Measurements from ENCODE around the gene ESR1.

Gene ESR1

DNA sequence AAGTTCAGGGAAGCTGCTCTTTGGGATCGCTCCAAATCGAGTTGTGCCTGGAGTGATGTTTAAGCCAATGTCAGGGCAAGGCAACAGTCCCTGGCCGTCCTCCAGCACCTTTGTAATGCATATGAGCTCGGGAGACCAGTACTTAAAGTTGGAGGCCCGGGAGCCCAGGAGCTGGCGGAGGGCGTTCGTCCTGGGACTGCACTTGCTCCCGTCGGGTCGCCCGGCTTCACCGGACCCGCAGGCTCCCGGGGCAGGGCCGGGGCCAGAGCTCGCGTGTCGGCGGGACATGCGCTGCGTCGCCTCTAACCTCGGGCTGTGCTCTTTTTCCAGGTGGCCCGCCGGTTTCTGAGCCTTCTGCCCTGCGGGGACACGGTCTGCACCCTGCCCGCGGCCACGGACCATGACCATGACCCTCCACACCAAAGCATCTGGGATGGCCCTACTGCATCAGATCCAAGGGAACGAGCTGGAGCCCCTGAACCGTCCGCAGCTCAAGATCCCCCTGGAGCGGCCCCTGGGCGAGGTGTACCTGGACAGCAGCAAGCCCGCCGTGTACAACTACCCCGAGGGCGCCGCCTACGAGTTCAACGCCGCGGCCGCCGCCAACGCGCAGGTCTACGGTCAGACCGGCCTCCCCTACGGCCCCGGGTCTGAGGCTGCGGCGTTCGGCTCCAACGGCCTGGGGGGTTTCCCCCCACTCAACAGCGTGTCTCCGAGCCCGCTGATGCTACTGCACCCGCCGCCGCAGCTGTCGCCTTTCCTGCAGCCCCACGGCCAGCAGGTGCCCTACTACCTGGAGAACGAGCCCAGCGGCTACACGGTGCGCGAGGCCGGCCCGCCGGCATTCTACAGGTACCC is at the start of gene ESR1:
ESR1 (plus strand) TSS at position 170 of the 858 bp plus-strand sequence; CDS start at position 401, 231 bp downstream.
- no peak for DNase-seq

DNA sequence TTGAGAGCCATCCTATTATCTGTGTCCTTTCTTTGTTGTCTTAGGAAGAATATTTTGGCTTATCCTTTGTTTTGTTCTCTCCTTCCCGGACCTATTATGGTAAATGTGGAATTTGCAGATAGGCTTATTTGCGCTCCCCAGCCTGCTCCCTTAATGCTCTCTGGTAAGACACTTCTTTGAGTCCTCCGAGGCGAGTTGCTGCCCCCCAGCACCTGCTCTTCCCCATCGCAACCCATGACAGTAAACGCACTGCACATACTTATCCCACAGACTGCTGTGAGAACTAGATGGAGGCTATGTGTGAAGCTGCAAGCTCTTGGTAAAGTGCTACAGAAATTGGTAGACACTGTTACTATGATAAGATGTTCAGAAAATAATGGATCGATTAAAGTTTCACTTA is 47.0 kb upstream of the ESR1 start:
- DNase-seq: no peak

DNA sequence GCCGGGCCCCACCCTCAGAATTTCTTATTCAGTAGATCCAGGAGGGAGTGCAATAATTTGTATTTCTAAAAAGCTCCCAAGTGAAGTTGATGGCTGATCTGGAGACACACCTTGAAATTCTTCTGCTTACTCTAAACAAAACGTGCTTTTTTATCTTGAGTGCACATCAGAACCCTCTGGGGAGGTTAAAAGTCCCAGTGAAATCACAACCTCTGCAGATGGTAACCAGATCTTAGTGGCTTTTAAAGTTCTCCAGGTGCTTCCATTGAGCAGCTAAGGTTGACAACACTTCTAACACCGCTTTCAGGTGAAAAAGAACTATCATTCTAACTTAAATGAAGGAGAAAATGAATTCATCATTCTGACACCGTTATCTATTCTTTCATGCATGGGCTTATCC is 45.6 kb upstream of the ESR1 start:
- DNase-seq: no peak

DNA sequence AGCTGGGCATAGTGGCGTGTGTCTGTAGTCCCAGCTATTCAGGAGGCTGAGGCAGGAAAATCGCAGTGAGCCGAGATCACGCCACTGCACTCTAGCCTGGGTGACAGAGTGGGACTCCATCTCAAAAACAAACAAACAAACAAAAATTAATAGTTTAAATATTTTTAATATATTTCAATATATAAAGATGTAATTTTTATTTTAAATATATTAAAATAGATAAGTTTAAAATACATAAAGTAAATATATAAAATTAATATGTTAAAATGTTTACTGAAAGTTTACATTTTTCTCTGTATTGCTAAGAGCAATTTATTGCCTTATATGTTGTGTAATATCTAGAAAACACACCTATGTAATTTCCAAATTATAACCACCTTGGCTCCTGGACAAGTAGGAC is 44.7 kb upstream of the ESR1 start:
- no peak for DNase-seq

DNA sequence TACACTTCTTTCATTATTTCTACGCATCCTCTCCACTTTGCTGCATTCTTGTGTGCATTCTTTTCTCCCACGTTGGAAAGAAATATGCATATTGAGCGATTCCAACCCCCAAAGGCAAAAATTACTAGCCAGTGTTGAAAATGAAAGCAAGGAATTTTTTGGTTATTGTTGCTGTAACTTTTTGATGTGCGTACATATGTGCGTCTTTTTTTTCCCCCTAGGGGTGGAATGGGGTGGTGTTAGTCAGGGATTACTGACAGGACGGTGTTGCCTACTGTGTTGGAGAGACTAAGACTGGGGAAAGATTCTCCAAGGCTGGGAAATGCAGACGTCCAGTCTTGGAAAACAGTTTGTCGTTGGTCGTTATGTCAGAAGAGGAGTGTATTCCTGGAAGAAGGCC is 44.2 kb upstream of the ESR1 start:
- DNase-seq: no peak

DNA sequence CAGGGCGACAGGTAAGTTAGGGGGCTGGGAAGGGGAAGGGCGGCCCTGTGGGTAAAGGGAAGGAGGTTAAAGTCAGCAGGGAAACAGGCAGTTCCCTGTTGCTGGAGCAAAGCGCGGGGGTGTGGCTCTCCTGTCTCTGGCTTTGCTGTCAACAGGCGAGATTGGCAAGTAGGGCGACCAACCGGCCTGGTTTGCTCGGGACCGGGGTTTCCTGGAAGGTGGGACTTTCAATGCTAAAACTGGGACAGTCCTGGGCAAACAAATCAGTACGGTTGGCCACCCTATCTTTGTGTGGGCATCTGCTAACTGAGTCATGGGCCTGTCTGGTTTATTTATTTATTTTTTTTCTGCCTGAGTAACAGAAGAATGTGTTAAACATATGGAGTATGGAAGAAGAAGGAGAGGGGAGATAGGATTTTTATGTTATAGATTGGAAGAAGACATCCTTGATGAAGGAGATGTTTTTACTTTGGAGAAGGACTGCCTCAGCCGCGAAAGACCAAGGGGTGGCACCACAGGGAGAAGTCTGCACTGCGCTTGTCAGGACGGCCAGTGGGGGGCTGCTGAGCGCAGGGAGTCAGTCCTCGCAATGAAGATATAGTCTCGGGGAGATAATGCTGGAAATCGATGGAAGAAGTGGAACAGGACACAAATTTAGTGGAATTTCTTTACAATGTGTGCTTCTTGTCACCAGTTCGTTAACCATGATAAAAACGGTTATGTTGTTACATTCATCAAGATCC is 43.4 kb upstream of the ESR1 start:
- DNase-seq: peak; percentile 23

DNA sequence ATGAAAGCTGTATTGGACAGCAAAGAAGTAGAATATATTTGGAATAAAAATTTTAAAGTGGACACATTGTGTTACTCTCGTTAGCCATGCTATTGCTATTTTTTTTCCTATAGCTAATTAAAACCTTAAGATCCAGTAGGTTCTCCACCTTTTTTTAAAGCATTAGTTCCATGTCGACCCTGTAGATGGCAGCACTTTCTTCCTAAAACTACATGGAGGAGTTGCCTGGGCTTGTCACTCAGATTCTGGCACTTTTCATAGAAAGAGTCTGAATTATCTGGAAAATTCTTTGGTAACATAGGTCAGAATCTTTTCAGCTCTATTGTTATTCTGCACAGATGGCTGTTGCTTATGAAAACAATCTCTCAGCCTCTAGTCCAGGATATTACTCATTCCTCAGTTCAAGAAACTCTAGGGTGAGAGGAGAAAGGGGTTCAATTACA is 42.0 kb upstream of the ESR1 start:
- no peak for DNase-seq

DNA sequence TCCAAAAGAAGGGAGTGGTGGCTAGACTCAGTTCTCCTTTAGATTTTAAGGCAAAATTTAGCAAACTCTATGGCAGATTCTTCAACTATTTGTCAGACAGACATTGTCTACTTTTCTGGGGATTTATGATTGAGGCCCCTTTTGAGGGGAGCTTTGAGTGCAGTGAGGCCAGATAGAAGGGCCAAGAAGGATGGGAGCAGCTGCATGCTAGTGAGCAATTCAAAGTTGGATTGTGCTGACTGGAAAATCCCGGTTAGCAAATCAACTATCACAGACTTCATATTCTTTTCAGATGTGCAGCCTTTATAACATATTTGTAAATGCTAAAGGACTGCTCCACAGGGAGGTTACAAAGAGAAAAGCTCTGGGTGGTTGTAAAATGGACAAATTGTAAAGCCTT is 35.0 kb upstream of the ESR1 start:
- DNase-seq: no peak

DNA sequence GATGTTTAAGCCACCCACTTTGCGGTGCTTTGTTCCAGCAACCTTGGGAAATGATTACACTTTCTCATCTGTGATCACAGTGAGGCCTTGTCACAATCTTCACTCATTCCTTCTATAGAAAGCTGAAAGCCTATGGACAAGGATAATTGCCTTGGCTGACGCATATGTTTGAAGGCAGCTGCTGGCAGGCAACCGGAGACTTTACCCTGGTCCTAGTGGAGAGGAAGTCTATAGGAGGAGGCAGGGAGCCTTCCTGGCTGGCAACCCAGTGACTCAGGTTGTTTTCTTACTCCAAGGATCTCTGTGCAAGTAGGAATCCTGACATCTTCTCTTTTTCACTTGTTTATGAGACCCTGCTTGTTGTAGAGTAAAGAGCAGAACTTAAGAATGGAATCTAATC is 34.1 kb upstream of the ESR1 start:
- DNase-seq: no peak

DNA sequence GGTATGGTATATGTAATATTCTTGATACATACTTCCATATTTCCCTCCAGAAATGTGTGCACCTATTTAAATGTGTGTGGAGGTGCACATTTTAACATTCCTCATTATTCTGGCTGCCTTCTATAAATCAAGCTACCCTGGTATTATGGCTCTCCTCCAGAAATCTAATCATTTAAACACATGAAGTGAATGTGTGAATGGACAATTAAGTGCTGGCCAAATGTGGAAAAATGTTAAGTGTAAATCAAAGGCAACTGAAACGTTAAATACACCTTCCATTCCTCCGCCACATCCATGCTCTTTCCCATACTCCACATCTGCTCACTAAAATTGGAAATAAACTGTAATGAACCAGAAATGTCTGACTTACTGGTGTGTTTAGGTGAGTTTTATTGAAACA is 24.9 kb upstream of the ESR1 start:
- no peak for DNase-seq

DNA sequence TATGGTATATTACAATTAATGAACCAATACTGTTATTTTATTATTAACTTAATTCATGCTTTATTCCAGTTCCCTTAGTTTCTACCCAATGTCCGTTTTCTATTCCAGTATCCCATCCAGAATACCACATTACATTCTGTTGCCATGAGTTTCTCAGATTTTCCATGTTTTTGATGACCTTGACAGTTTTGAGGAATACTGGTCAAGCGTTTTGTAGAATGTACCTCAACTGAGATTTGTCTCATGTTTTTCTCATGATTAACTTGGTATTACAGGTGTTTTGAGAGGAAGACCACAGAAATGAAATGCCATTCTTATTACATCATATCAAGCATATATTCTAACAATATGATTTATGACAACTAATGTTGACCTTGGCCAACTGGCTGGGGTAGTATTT is 23.8 kb upstream of the ESR1 start:
- no peak for DNase-seq

DNA sequence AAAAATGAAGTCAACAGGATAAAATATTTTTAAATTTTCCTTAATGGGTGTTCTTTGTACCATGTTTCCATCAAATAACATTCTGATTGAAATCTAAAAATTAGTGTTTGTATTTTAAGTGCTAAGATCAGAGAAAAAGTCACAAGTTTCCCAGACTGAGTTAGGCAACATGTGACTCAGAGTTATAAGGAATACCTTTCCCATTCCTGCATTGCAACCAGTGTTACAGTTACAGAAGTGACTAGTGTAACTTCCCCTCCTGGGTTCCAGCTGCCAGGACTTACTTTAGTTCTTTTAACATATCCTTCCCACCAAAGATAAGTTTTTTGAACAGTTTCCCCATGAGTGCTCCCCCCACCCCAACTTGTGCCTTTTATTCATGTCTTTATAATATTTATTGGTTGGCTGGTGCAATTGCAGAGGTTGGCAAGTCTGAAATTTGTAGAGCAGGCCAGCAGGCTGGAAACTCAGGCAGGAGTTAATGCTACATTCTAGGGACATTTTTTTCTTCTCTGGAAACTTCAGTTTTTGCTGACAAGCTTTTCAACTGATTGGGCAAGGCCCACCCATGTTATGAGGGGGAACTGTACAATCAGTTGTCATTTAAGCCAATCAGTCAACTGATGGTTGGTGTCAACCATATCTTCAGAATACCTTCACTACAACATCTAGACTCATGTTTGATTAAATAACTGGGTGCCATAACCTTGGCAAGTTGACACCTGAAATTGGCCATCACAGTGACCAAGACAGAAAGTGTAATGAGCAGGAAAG is 22.9 kb upstream of the ESR1 start:
- DNase-seq: no peak

DNA sequence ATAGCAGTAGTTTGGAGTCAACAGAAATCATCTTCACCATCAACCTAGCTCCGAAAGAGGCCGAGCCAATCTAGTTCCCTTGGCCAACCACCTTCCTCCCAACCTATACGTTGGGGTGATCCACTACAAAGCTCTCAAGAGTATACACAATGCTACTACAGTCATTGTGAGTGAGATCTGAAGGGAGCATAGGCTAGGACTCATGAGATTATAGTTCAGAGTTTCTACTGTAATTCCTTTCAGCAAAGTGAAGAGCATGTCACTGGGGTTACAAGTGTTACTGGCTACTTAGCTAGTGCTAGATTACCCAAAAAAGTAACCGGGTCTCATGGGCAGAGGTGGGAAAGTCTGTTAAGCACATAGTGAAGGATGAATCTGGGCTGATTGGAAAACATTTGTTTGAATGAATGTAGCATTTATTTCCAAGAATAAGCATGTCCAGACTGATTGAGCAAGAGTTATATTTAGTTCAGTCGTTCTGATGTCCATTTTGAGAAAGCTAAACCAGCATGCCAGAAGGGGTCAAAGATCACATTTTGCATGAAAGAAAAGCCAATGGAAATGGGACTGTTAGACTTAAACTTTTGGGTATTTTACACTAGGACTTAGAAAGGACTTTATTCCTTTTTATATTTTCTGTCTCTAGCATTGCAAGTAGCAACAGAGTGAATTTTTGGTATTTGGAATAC is 10.5 kb upstream of the ESR1 start:
- DNase-seq: no peak

DNA sequence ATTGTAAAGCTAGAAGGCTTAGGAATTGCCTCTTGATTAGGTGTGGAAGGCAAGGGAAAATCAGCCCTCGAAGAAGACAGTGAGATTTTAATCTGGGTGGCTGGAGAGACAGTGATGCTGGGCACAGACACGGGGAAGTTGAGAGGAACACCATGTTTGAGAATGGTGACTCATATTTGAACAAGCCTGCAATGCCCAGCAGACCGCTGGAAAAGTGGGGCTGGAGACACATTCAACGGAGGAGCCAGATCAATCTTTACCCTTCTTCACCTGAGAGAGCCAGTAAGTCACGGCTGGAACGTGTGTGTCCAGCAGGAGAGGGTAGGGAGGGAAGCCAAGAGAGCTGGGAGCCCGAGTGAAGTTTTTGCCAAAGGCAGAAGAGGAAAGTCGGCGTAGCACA is 3.7 kb upstream of the ESR1 start:
- DNase-seq: no peak

DNA sequence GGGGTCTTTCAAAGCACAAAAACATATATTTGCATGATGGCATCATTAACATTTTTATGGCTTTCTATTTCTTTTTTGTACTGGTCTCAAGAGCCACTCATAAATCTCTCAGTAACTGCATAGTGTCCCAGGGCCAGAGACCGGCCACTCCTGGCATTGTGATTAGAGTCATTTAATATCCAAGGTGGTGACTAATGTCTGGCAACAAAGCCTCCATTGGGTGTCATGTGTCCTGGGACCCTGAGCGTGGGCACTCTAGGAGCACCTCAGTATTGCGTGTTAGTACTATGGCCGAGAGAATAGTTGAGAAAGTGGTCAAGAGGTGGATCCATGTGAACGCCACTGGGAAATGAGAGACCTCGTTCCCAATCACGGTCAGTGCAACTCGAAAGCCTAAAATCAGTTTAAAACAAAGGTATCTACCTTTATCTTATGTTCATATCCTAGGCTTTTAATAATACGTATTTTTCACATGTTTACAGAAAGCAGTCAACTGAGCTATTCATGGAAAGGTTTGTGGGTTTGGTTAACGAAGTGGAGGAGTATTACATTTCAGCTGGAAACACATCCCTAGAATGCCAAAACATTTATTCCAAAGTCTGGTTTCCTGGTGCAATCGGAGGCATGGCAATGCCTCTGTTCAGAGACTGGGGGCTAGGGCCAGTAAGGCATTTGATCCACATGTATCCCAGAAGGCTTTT is 2.7 kb upstream of the ESR1 start:
- no peak for DNase-seq

DNA sequence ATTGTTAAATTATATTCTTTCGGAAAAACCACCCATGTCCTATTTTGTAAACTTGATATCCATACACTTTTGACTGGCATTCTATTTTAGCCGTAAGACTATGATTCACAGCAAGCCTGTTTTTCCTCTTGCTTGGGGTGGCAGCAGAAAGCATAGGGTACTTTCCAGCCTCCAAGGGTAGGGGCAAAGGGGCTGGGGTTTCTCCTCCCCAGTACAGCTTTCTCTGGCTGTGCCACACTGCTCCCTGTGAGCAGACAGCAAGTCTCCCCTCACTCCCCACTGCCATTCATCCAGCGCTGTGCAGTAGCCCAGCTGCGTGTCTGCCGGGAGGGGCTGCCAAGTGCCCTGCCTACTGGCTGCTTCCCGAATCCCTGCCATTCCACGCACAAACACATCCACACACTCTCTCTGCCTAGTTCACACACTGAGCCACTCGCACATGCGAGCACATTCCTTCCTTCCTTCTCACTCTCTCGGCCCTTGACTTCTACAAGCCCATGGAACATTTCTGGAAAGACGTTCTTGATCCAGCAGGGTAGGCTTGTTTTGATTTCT is 2.1 kb upstream of the ESR1 start:
- DNase-seq: no peak

DNA sequence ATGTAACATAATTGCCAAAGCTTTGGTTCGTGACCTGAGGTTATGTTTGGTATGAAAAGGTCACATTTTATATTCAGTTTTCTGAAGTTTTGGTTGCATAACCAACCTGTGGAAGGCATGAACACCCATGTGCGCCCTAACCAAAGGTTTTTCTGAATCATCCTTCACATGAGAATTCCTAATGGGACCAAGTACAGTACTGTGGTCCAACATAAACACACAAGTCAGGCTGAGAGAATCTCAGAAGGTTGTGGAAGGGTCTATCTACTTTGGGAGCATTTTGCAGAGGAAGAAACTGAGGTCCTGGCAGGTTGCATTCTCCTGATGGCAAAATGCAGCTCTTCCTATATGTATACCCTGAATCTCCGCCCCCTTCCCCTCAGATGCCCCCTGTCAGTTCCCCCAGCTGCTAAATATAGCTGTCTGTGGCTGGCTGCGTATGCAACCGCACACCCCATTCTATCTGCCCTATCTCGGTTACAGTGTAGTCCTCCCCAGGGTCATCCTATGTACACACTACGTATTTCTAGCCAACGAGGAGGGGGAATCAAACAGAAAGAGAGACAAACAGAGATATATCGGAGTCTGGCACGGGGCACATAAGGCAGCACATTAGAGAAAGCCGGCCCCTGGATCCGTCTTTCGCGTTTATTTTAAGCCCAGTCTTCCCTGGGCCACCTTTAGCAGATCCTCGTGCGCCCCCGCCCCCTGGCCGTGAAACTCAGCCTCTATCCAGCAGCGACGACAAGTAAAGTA is 547 bp upstream of the ESR1 start:
- no peak for DNase-seq

DNA sequence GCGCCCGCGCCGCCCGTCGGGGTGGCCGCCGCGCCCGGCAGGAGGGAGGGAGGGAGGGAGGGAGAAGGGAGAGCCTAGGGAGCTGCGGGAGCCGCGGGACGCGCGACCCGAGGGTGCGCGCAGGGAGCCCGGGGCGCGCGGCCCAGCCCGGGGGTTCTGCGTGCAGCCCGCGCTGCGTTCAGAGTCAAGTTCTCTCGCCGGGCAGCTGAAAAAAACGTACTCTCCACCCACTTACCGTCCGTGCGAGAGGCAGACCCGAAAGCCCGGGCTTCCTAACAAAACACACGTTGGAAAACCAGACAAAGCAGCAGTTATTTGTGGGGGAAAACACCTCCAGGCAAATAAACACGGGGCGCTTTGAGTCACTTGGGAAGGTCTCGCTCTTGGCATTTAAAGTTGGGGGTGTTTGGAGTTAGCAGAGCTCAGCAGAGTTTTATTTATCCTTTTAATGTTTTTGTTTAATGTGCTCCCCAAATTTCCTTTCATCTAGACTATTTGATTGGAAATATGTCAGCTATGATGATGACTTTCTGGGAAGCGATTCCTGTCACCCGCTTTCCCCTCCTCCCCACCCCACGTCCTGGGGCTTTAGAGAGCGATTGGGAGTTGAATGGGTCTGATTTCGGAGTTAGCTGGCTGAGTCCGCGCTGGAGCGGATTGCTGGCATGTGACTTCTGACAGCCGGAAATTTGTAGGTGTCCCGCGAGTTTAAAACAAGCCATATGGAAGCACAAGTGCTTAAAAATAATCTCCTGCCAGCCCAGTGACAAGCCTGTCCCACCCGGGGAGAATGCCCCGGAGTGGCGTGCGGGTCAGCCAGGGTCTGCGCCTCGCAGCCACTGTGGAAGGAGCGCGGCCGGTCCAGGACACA is 1.1 kb downstream of the ESR1 start:
- DNase-seq: no peak

DNA sequence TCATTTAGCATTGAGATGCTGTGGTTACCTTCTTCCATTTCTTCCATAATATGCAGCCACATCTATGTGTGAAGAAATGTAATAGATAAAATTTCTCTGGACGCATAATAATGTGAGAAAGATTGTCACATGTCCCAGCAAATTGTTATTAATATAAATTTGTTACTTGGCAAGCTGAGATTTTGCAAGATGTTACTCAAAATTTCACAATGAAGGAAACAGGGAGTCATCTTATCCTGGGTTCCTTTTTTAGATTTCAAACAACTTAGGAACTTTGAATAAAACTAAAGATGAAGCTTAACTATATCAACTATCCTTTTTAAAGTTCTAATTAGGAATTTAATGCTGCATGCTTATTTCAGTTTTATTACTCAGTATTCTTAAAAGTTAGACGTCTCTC is 3.6 kb downstream of the ESR1 start:
- DNase-seq: no peak

DNA sequence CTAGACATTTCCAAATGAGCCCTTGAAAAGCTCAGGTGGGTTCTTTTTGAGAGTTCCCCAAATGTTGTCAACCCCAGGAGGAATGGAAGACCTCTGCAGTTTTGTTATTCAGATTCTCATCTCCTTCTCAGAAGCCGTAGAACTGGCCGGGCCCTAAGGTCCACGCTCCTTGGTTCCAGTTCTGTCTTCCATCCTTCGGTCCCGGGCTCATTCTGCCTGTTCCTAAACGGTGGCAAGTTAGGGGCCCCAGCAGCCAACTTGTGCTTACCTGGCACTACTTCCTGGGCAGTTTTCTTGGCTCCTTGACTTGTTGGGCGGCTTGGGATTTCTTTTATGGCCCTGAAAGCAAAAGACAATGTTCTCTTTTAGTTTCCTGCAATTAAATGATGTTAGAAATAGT is 6.4 kb downstream of the ESR1 start:
- no peak for DNase-seq

Data from stimulated activated CD4-positive, alpha-beta T cell treated with anti-CD3 and anti-CD28 coated beads, Interleukin-12 subunit alpha, Interleukin-12 subunit beta, amount 100 ng/mL, for 4 hours (primary cell).